ENCODE results near the gene TUBB1.

- TF ChIP-seq CTCF (conservative IDR thresholded peaks at IDR 0.05; ENCODE audit: low read depth, low read length) = no peak
- no peak for TF ChIP-seq EZH2 (IDR thresholded peaks at IDR 0.05; ENCODE audit: borderline replicate concordance, low read depth, low read length, poor library complexity, severe bottlenecking)
These were observed 26.3 kb upstream of the TUBB1 start for GRCh38 chr20:58992911-58993310.

Measured in A673 (cell line).